ENCODE results near the gene MAN1C1.

MAN1C1 gene

GRCh38 chr1:25679171-25679570, 62.6 kb downstream of the MAN1C1 start:
- no peak for TF ChIP-seq CTCF (IDR thresholded peaks at IDR 0.05; ENCODE audit: borderline replicate concordance, insufficient read depth, low read depth, low read length)
- H3K4me3 ChIP-seq (ENCODE audit: low read depth, low read length): no peak overlapping the region

GRCh38 chr1:25680701-25681100, 64.1 kb downstream of the MAN1C1 start:
- TF ChIP-seq CTCF (IDR thresholded peaks at IDR 0.05; ENCODE audit: borderline replicate concordance, insufficient read depth, low read depth, low read length): no peak
- no peak overlapping the region for H3K4me3 ChIP-seq (ENCODE audit: low read depth, low read length)

- TF ChIP-seq CTCF (IDR thresholded peaks at IDR 0.05; ENCODE audit: borderline replicate concordance, insufficient read depth, low read depth, low read length): no peak
- H3K4me3 ChIP-seq (ENCODE audit: low read depth, low read length): no peak overlapping the region
Measured at GRCh38 chr1:25682059-25682601, 65.5 kb downstream of the MAN1C1 start.

- TF ChIP-seq CTCF (IDR thresholded peaks at IDR 0.05; ENCODE audit: borderline replicate concordance, insufficient read depth, low read depth, low read length): no peak
- H3K4me3 ChIP-seq (ENCODE audit: low read depth, low read length): no peak overlapping the region
Measured at GRCh38 chr1:25683177-25683576, 66.6 kb downstream of the MAN1C1 start.

- no peak for TF ChIP-seq CTCF (IDR thresholded peaks at IDR 0.05; ENCODE audit: borderline replicate concordance, insufficient read depth, low read depth, low read length)
- H3K4me3 ChIP-seq (ENCODE audit: low read depth, low read length): no peak overlapping the region
Measured at GRCh38 chr1:25683731-25684130, 67.1 kb downstream of the MAN1C1 start.

GRCh38 chr1:25684216-25684965, 67.8 kb downstream of the MAN1C1 start:
- H3K4me3 ChIP-seq (ENCODE audit: low read depth, low read length): no peak overlapping the region
- TF ChIP-seq CTCF (IDR thresholded peaks at IDR 0.05; ENCODE audit: borderline replicate concordance, insufficient read depth, low read depth, low read length): no peak

- no peak overlapping the region for H3K4me3 ChIP-seq (ENCODE audit: low read depth, low read length)
- TF ChIP-seq CTCF (IDR thresholded peaks at IDR 0.05; ENCODE audit: borderline replicate concordance, insufficient read depth, low read depth, low read length): no peak
Measured at GRCh38 chr1:25685211-25685750, 68.7 kb downstream of the MAN1C1 start.

Measured in GM12875 (cell line).